Large intestine (tissue), 3 donors: ENCODE data around the gene PPWD1. TPM values are rescaled to one million over a fixed set of nuclear protein-coding genes. Genes with fewer than 3 reads are reported as not detected.
"Not testable (repeated sequence)": the region's sequence is repeated elsewhere in the genome, so short reads cannot be mapped to it uniquely, and the experiment has no call there.

ENCODE experiments used
- DNase-seq, 2 donors: peaks; one replicate each; pipeline versions ENCODE4 v3.0.0 to v3.0.0-alpha.2; 2013
- H3K27ac ChIP-seq: one replicate; pipeline ENCODE4 v1.5.1; 2013; ENCODE audit warnings: low read length
- H3K27me3 ChIP-seq: 2 replicates; pipeline ENCODE4 v1.6.1; 2013; ENCODE audit warnings: low read length; ENCODE audit not compliant: control insufficient read depth, insufficient read depth
- H3K36me3 ChIP-seq: 2 replicates; pipeline ENCODE4 v1.6.1; 2013; ENCODE audit warnings: low read length; ENCODE audit not compliant: control insufficient read depth, insufficient read depth
- H3K4me1 ChIP-seq: one replicate; pipeline ENCODE4 v1.6.1; 2013; ENCODE audit warnings: low read length; ENCODE audit not compliant: control insufficient read depth, insufficient read depth
- H3K4me3 ChIP-seq: one replicate; pipeline ENCODE4 v1.5.1; 2013; ENCODE audit warnings: low read length
- H3K9me3 ChIP-seq: one replicate; pipeline ENCODE4 v1.6.1; 2013; ENCODE audit warnings: mild to moderate bottlenecking, low read depth, low read length, moderate library complexity; ENCODE audit not compliant: control insufficient read depth
- WGBS: methylation state at CpG from one replicate; pipeline ENCODE4 v1.1.5; 2013; ENCODE audit warnings: low lambda C conversion rate; ENCODE audit not compliant: insufficient coverage; 5-methylcytosine and 5-hydroxymethylcytosine counted together
- polyA plus RNA-seq: library from polyadenylated mRNA; unstranded; fragments of 120-200 nt; gene quantifications from one replicate; pipeline ENCODE4 v1.2.1, GENCODE V29; 2013

PPWD1 gene
- polyA plus RNA-seq, 1 donor: 72.7 TPM

GRCh38 chr5:65555287-65555686, 7.8 kb upstream of the PPWD1 start:
- H3K27ac ChIP-seq: no peak overlapping the region
- H3K27me3 ChIP-seq: no peaks in the 10 kb centered on the region
- no peak overlapping the region for H3K4me3 ChIP-seq
- DNase-seq: no peak
- peaks cover 3% of the 10 kb centered on the region for H3K36me3 ChIP-seq
- no peaks in the 10 kb centered on the region for H3K9me3 ChIP-seq
- H3K4me1 ChIP-seq: no peaks in the 10 kb centered on the region

- 86% methylated on average over 1 of the region's 2 CpGs for WGBS
- Histone ChIP-seq H3K27me3 (no peaks in the 10 kb centered on the region), H3K4me1 (no peaks in the 10 kb centered on the region), H3K9me3 (no peaks in the 10 kb centered on the region), H3K4me3 (no peak overlapping the region), H3K27ac (no peak overlapping the region), H3K36me3 (peaks cover 3% of the 10 kb centered on the region)
- no peak for DNase-seq
Observed at GRCh38 chr5:65556181-65556580, 6.9 kb upstream of the PPWD1 start.

DNA sequence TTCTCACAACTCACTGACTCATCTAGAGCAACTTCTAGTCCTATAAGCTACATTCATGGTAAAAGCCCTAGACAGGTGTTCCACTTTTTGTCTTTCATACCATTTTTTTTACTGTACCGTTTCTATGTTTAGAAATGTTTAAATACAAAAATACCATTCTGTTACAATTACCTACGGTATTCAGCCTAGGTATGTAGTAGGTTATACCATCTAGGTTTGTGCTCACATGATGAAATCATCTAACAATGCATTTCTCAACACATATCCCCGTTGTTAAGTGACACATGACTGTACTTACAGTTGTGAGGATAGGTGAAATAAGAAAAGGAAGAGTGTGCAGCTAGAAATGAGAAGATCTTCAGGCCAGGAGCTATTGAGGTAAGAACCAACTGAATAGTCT, 6.4 kb upstream of the PPWD1 start:
- Histone ChIP-seq H3K4me1 (no peaks in the 10 kb centered on the region), H3K4me3 (no peak overlapping the region), H3K27me3 (no peaks in the 10 kb centered on the region), H3K9me3 (no peaks in the 10 kb centered on the region), H3K27ac (no peak overlapping the region), H3K36me3 (peaks cover 3% of the 10 kb centered on the region)
- no peak for DNase-seq
- WGBS: 79% methylated on average over 2 of the region's 3 CpGs

DNA sequence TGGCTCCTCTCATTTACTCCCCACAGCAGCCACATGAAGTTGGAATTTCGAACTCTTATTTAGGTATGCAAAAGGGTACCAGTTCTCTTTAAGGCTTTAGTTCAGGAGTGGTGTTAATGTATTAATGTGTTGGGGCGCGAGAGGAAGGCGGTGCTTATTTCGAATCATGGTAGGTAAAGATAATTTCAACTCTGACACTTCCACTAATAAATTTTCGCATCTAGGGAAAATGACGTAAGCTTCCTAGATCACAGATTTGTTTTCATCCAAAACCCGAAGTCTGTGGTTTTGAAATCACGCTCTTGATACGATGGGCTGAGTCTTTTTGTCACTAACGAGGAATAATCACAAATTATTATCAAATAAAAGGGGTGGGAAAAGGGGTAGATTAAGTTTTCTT, 681 bp downstream of the PPWD1 start:
- H3K36me3 ChIP-seq: no peaks in the 10 kb centered on the region
- 7% methylated on average over 3 of the region's 11 CpGs for WGBS

DNA sequence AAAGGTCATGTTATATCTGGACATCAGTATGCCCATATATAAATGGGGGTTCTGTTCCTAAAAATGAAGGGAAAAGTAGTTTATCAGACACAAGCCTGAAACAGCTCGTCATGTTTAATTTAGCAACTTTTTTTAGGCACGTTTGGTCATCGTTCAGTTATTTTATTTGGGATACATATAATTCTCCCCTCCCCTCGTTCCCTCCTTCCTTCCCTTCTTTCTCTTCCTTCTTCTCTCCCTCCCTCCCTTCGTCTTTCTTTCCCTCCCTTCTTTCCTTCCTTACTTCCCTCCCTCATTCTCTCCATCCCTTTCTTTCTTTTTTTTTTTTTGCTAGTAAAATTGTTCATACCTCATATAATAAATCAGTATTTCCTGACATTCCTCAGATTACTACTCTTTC, 3.4 kb downstream of the PPWD1 start:
- Histone ChIP-seq H3K4me3 (no peak overlapping the region), H3K9me3 (no peaks in the 10 kb centered on the region), H3K27me3 (no peaks in the 10 kb centered on the region), H3K36me3 (peaks cover 5% of the 10 kb centered on the region), H3K4me1 (peaks cover 7% of the 10 kb centered on the region), H3K27ac (no peak overlapping the region)
- no peak for DNase-seq
- 87% methylated on average over 5 of the region's 5 CpGs for WGBS

More for the DNA sequence above, 681 bp downstream of the PPWD1 start:
- peak overlapping the region; percentile 75 for H3K4me3 ChIP-seq
- no peaks in the 10 kb centered on the region for H3K9me3 ChIP-seq
- H3K27ac ChIP-seq: peak overlapping the region; percentile 85
- H3K27me3 ChIP-seq: no peaks in the 10 kb centered on the region
- no peak for DNase-seq
- peaks cover 7% of the 10 kb centered on the region for H3K4me1 ChIP-seq

DNA sequence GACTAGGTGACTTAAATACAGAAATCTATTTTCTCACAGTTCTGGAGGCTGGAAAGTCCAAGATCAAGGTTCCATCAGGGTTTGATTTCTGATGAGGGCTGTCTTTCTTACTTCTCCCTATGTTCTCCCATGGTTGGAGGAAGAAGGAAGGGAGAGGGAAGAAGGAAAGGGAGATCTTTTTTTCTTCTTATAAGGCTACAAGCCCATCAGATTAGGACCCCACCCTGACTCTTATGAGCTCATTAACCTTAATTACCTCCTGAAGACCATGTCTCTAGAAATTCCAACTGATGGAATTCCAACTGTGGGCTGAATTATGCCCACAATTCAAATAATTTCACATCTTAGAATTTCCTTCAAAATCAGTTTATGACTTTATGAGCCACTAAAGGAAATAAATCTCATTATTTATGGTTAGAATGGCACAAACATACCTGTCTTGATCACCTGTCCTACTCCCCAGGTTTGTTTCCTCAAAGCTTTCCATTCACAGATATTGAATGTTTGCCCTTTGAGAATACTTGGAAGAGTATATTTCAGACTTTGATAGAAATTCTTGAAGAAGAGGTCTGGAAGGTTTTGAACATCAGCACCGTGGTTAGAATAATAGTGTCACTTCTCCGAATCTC, 7.6 kb downstream of the PPWD1 start:
- no peak for DNase-seq
- H3K4me3 ChIP-seq: no peak overlapping the region

GRCh38 chr5:65577141-65577540, 14.0 kb downstream of the PPWD1 start:
- Histone ChIP-seq H3K4me3 (no peak overlapping the region), H3K27me3 (no peaks in the 10 kb centered on the region), H3K9me3 (no peaks in the 10 kb centered on the region), H3K27ac (no peak overlapping the region), H3K4me1 (no peaks in the 10 kb centered on the region), H3K36me3 (peaks cover 42% of the 10 kb centered on the region)
- no peak for DNase-seq

More for the DNA sequence above, 7.6 kb downstream of the PPWD1 start:
- peaks cover 25% of the 10 kb centered on the region for H3K36me3 ChIP-seq
- H3K27ac ChIP-seq: no peak overlapping the region
- 100% methylated on average over 2 of the region's 2 CpGs for WGBS
- no peaks in the 10 kb centered on the region for H3K4me1 ChIP-seq
- no peaks in the 10 kb centered on the region for H3K27me3 ChIP-seq
- H3K9me3 ChIP-seq: no peaks in the 10 kb centered on the region

DNA sequence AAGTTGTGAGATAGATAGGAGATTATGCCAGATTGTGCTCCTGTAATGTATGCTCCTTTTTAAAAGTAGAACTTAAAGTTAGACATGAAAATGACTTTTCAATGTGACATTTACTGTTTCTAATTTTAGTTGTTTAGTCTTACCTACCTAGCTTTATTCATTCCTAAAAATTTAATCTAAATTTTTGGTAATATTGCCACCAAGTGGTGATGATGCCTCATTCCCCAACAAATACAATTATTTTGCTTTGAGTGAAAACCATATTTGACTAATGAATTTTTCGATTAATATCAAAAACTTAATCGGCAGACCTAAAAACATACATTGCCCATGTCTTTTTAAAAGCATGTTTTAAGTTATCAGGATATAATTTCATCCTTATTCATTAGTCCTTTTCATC, 25.6 kb downstream of the PPWD1 start:
- 100% methylated on average over 2 of the region's 2 CpGs for WGBS
- Histone ChIP-seq H3K36me3 (peaks cover 55% of the 10 kb centered on the region), H3K4me1 (no peaks in the 10 kb centered on the region), H3K9me3 (no peaks in the 10 kb centered on the region), H3K27me3 (no peaks in the 10 kb centered on the region), H3K27ac (no peak overlapping the region), H3K4me3 (no peak overlapping the region)
- no peak for DNase-seq

DNA sequence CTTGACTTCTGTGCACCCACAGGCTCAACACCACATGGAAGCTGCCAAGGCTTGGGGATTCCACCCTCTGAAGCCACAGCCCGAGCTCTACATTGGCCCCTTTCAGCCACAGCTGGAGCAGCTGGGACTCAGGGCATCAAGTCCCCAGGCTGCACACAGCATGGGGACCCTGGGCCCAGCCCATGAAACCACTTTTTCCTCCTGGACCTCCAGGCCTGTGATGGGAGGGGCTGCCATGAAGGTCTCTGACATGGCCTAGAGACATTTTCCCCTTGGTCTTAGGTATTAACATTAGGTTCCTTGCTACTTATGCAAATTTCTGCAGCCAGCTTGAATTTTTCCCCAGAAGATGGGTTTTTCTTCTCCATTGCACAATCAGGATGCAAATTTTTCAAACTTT, 38.7 kb downstream of the PPWD1 start:
- H3K4me3 ChIP-seq, DNase-seq, H3K9me3 ChIP-seq, H3K4me1 ChIP-seq, H3K27ac ChIP-seq, H3K27me3 ChIP-seq: not testable (repeated sequence)
- peaks cover 58% of the 10 kb centered on the region for H3K36me3 ChIP-seq
- WGBS: no CpG with 5 or more reads among the region's 1 CpG

GRCh38 chr5:65611524-65611923, 48.4 kb downstream of the PPWD1 start:
- Histone ChIP-seq H3K27ac (peak overlapping the region; percentile 80), H3K27me3 (no peaks in the 10 kb centered on the region), H3K9me3 (no peaks in the 10 kb centered on the region), H3K4me3 (no peak overlapping the region), H3K36me3 (peaks cover 46% of the 10 kb centered on the region), H3K4me1 (peaks cover 9% of the 10 kb centered on the region)
- 40% methylated on average over 1 of the region's 3 CpGs for WGBS
- peak; percentile 87 to 92 for DNase-seq

DNA sequence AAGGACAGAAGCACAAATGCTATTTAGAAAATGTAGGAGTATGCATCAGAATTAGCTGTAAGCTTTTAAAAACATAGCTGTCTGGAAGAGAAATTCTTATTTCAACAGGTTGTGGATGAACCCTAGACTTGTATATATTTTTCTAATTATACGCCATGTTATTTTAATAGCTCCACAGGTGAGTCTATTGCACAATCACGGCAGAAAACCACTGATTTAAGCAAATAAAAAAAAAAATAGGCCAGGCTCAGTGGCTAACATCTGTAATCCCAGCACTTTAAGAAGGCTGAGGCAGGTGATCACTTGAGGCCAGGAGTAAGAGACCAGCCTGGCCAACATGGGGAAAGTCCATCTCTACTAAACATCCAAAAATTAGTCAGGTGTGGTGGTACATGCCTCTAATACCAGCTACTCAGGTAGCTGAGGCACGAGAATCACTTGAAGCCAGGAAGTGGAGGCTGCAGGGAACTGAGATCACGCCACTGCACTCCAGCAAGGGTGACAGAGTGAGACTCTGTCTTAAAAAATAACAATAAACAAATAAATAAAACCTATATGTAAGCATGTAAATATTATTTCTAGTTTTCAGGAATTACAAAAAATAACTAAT, 49.3 kb downstream of the PPWD1 start:
- DNase-seq: peak in 1 of 2 donors; percentile 40
- Histone ChIP-seq H3K4me1 (peaks cover 9% of the 10 kb centered on the region), H3K36me3 (peaks cover 44% of the 10 kb centered on the region), H3K4me3 (no peak overlapping the region), H3K27me3 (no peaks in the 10 kb centered on the region), H3K9me3 (no peaks in the 10 kb centered on the region), H3K27ac (peak overlapping the region; percentile 80)
- WGBS: 82% methylated on average over 2 of the region's 4 CpGs
